H1 (cell line): Measurements from ENCODE around the gene SEPTIN7. TPM values are rescaled to one million over a fixed set of nuclear protein-coding genes. Genes with fewer than 3 reads are reported as not detected.

Experiments used
- CTCF ChIA-PET: fragments of 300-600 bp; sonication (Branson Sonifier 250); formaldehyde crosslinking; loops from one replicate; lab custom pipeline; 2021; ENCODE audit not compliant: partially characterized antibody; lab: Charles Lee
- POLR2A ChIA-PET: fragments of 300-600 bp; sonication (Branson Sonifier 250); formaldehyde crosslinking; loops from one replicate; lab custom pipeline; 2021; ENCODE audit warnings: inconsistent platforms; ENCODE audit not compliant: partially characterized antibody; lab: Charles Lee
- DNase-seq, 2 experiments: peaks; one replicate each; pipeline versions ENCODE4 v3.0.0 to v3.0.0-alpha.2; 2010 to 2022; ENCODE audit warnings: low spot score in 2 of 2, low read depth in 1 of 2, mixed read lengths in 1 of 2
- FAIRE-seq: peaks from 2 replicates; lab custom pipeline; 2011; peaks lifted over from hg19 to GRCh38; lab: Jason Lieb, UNC
- H2AFZ ChIP-seq: 2 replicates; pipeline ENCODE4 v1.8.1; 2012; ENCODE audit warnings: low read length, inconsistent platforms
- H2AK5ac ChIP-seq: 2 replicates; pipeline ENCODE4 v1.6.1; 2013; ENCODE audit warnings: low read depth, low read length
- H2BK120ac ChIP-seq: replicated peaks from 2 replicates; pipeline ENCODE3; 2013; ENCODE audit warnings: low read depth, low read length, inconsistent platforms
- H2BK12ac ChIP-seq: 2 replicates; pipeline ENCODE4 v1.6.1; 2013; ENCODE audit warnings: low read depth, low read length
- H2BK15ac ChIP-seq: 2 replicates; pipeline ENCODE4 v1.6.1; 2013; ENCODE audit warnings: low read length
- H2BK20ac ChIP-seq: 2 replicates; pipeline ENCODE4 v1.6.1; 2013; ENCODE audit warnings: low read length
- H2BK5ac ChIP-seq: 2 replicates; pipeline ENCODE4 v1.6.1; 2013; ENCODE audit warnings: low read depth, low read length
- H3K14ac ChIP-seq: 2 replicates; pipeline ENCODE4 v1.6.1; 2013; ENCODE audit warnings: inconsistent platforms; ENCODE audit not compliant: insufficient read length
- H3K18ac ChIP-seq: 2 replicates; pipeline ENCODE4 v1.6.1; 2013; ENCODE audit warnings: low read length; ENCODE audit errors: extremely low read depth
- H3K23ac ChIP-seq: 2 replicates; pipeline ENCODE4 v1.6.1; 2013; ENCODE audit warnings: inconsistent platforms; ENCODE audit not compliant: insufficient read length
- H3K23me2 ChIP-seq: 2 replicates; pipeline ENCODE4 v1.6.1; 2013; ENCODE audit warnings: low read depth, low read length
- H3K27ac ChIP-seq: 2 replicates; pipeline ENCODE4 v1.6.1; 2011; ENCODE audit warnings: low read depth, low read length, inconsistent platforms
- H3K27me3 ChIP-seq, 4 experiments: replicated peaks in 1 of 4; 1 replicate in 1 of 4; 2 replicates in 3 of 4; pipeline versions ENCODE4 v1.6.1 to v1.8.1; 2011 to 2013; ENCODE audit warnings: low read length in 3 of 4, mild to moderate bottlenecking in 3 of 4, inconsistent platforms in 2 of 4, mixed read lengths in 2 of 4, moderate library complexity in 1 of 4; ENCODE audit not compliant: control insufficient read depth in 3 of 4, insufficient read depth in 3 of 4; ENCODE audit errors: extremely low read depth in 1 of 4
- H3K36me3 ChIP-seq, 4 experiments: 2 replicates each; pipeline versions ENCODE4 v1.6.1 to v1.8.1; 2011 to 2013; ENCODE audit warnings: mild to moderate bottlenecking in 4 of 4, low read length in 3 of 4, moderate library complexity in 2 of 4, control low read depth in 1 of 4, inconsistent platforms in 1 of 4; ENCODE audit not compliant: insufficient read depth in 4 of 4, control insufficient read depth in 2 of 4
- H3K4ac ChIP-seq: replicated peaks from 2 replicates; pipeline ENCODE3; 2013; ENCODE audit warnings: low read length, low read depth, mixed read lengths, inconsistent platforms; ENCODE audit not compliant: insufficient read length
- H3K4me1 ChIP-seq, 4 experiments: replicated peaks in 1 of 4; 1 replicate in 1 of 4; 2 replicates in 3 of 4; pipeline versions ENCODE4 v1.6.1 to v1.8.1; 2011 to 2013; ENCODE audit warnings: low read length in 3 of 4, inconsistent platforms in 2 of 4, mixed read lengths in 1 of 4; ENCODE audit not compliant: insufficient read depth in 4 of 4, control insufficient read depth in 3 of 4
- H3K4me2 ChIP-seq, 2 experiments: 2 replicates each; pipeline versions ENCODE4 v1.6.1 to v1.8.1; 2011 to 2013; ENCODE audit warnings: low read depth in 2 of 2, low read length in 2 of 2, control low read depth in 1 of 2, inconsistent platforms in 1 of 2, mild to moderate bottlenecking in 1 of 2; ENCODE audit not compliant: insufficient read depth in 1 of 2
- H3K4me3 ChIP-seq, 4 experiments: fragments of 200-600, 300-600 bp in 1 of 4; sonication (generic), shearing (Covaris generic), sonication (Bioruptor Twin) in 1 of 4; 2 replicates each; pipeline versions ENCODE4 v1.5.1 to v1.8.1; 2011 to 2016; ENCODE audit warnings: low read length in 4 of 4, low read depth in 3 of 4, control low read depth in 2 of 4, inconsistent platforms in 2 of 4, mild to moderate bottlenecking in 2 of 4, mixed read lengths in 1 of 4, moderate library complexity in 1 of 4; ENCODE audit not compliant: insufficient read depth in 2 of 4; ENCODE audit errors: extremely low read depth in 1 of 4
- H3K56ac ChIP-seq: replicated peaks from 2 replicates; pipeline ENCODE3; 2013; ENCODE audit warnings: low read depth, mild to moderate bottlenecking, mixed read lengths, low read length, inconsistent platforms; ENCODE audit not compliant: insufficient read length
- H3K79me1 ChIP-seq: 2 replicates; pipeline ENCODE4 v1.6.1; 2013; ENCODE audit warnings: low read depth, low read length, control low read depth
- H3K79me2 ChIP-seq, 2 experiments: 2 replicates each; pipeline versions ENCODE4 v1.6.1 to v1.8.1; 2012 to 2013; ENCODE audit warnings: low read length in 2 of 2, mild to moderate bottlenecking in 2 of 2, inconsistent platforms in 1 of 2; ENCODE audit not compliant: insufficient read depth in 2 of 2, control insufficient read depth in 1 of 2
- H3K9ac ChIP-seq, 4 experiments: replicated peaks in 1 of 4; 1 replicate in 1 of 4; 2 replicates in 3 of 4; pipeline versions ENCODE4 v1.6.1 to v1.8.1; 2011 to 2013; ENCODE audit warnings: low read depth in 3 of 4, low read length in 3 of 4, control low read depth in 2 of 4, mild to moderate bottlenecking in 2 of 4, moderate library complexity in 2 of 4, inconsistent platforms in 1 of 4; ENCODE audit errors: extremely low read depth in 1 of 4
- H3K9me3 ChIP-seq, 2 experiments: 2 replicates each; pipeline versions ENCODE4 v1.6.1 to v1.8.1; 2012 to 2013; ENCODE audit warnings: mild to moderate bottlenecking in 2 of 2, moderate library complexity in 2 of 2, control low read depth in 1 of 2, inconsistent platforms in 1 of 2, low read depth in 1 of 2, low read length in 1 of 2, mixed read lengths in 1 of 2; ENCODE audit not compliant: insufficient read depth in 2 of 2
- H4K20me1 ChIP-seq, 2 experiments: replicated peaks in 1 of 2; 2 replicates each; pipeline versions ENCODE3 to v1.8.1; 2011 to 2013; ENCODE audit warnings: inconsistent platforms in 2 of 2, low read length in 2 of 2, mild to moderate bottlenecking in 1 of 2; ENCODE audit not compliant: insufficient read depth in 2 of 2, control insufficient read depth in 1 of 2
- H4K5ac ChIP-seq: 2 replicates; pipeline ENCODE4 v1.6.1; 2013; ENCODE audit warnings: low read length, low read depth, mixed read lengths, inconsistent platforms; ENCODE audit not compliant: insufficient read length
- H4K8ac ChIP-seq: 2 replicates; pipeline ENCODE4 v1.8.0; 2013; ENCODE audit warnings: mild to moderate bottlenecking, moderate library complexity, low read length, inconsistent platforms; ENCODE audit not compliant: insufficient read depth; ENCODE audit errors: extremely low read depth
- H4K91ac ChIP-seq: replicated peaks from 2 replicates; pipeline ENCODE3; 2013; ENCODE audit warnings: low read length, mixed read lengths, inconsistent platforms; ENCODE audit not compliant: insufficient read length
- BRCA1 ChIP-seq: IDR thresholded peaks from 2 replicates; pipeline ENCODE4 v1.6.1; 2012; ENCODE audit warnings: low read depth, low read length, improper control_type of control experiment
- EGR1 ChIP-seq: IDR thresholded peaks from 2 replicates; pipeline ENCODE4 v1.6.1; 2011; ENCODE audit warnings: low read depth, low read length, borderline replicate concordance
- GTF2F1 ChIP-seq: IDR thresholded peaks from 2 replicates; pipeline ENCODE4 v1.6.1; 2012; ENCODE audit warnings: low read depth, low read length, improper control_type of control experiment, borderline replicate concordance
- RBBP5 ChIP-seq: IDR thresholded peaks from 2 replicates; pipeline ENCODE4 v1.7.1; 2012; ENCODE audit warnings: low read depth, mild to moderate bottlenecking, inconsistent platforms, low read length, moderate library complexity, borderline replicate concordance
- WGBS, 2 experiments: shearing (Covaris generic) in 1 of 2; methylation state at CpG; one replicate each; pipeline versions ENCODE4 v1.1.6 to v1.1.7; 2013 to 2015; ENCODE audit warnings: low lambda C conversion rate in 2 of 2, mixed read lengths in 2 of 2, inconsistent platforms in 1 of 2, low coverage in 1 of 2, missing lambda C conversion rate in 1 of 2; ENCODE audit not compliant: insufficient replicate concordance in 2 of 2, insufficient coverage in 1 of 2, insufficient read length in 1 of 2; ENCODE audit errors: extremely low coverage in 1 of 2, missing lambda C conversion rate in 1 of 2; 5-methylcytosine and 5-hydroxymethylcytosine counted together
- polyA plus RNA-seq, 7 experiments: library from polyadenylated mRNA; depleted of rRNA in 3 of 7; stranded (reverse) in 5 of 7; unstranded in 2 of 7; fragments of >200 nt in 5 of 7; fragments of 200-250 nt in 2 of 7; gene quantifications; 1 replicate in 5 of 7; 2 replicates in 1 of 7; 4 replicates in 1 of 7; pipeline versions ENCODE4 v1.2.1 to v1.2.3, GENCODE V29; 2011 to 2013; ENCODE audit warnings: missing spikeins in 2 of 7, mixed read lengths in 2 of 7
- total RNA-seq: library from RNA; stranded (reverse); fragmentation: NEBNext Ultra II Directional; extraction: Animal tissue kit (Norgen Biotek cat#: 25700); gene quantifications from 2 replicates; pipeline ENCODE4 v1.2.1, GENCODE V29; 2021

The SEPTIN7 gene
- total and polyA plus RNA-seq, 2 of the 8 experiments (the other 6 are each of a cell fraction or from before 2014, with no cell fraction given): 85.3 to 183 TPM

GRCh38 chr7:35849158-35849831, 48.4 kb downstream of the SEPTIN7 start:
- H3K36me3 ChIP-seq: peaks cover 0 to 7% (median 2%) of the 10 kb centered on the region in 4 experiments; a peak in 4 of 8 replicates
- H3K4me3 ChIP-seq: no peak overlapping the region
- H3K27me3 ChIP-seq: no peaks in the 10 kb centered on the region
- H2BK20ac ChIP-seq: no peak overlapping the region
- no peak overlapping the region for H3K27ac ChIP-seq
- no peak overlapping the region for H2AFZ ChIP-seq
- peaks cover 6% of the 10 kb centered on the region for H3K79me1 ChIP-seq
- H2AK5ac ChIP-seq: no peak overlapping the region
- FAIRE-seq: no peak
- CTCF ChIA-PET: interaction anchor here (0.6 to 2.4 kb wide), 5 partner anchors 13 to 124 kb away, joined by 3 to 9 read pairs (median 3); partner anchors contain the start of gene SEPTIN7
- POLR2A ChIA-PET: interaction anchor here (1.1 kb wide), 1 partner anchor 49 kb away, joined by 3 read pairs; the partner anchor contains the start of gene SEPTIN7
- H4K91ac ChIP-seq: no peak overlapping the region
- H3K9ac ChIP-seq: no peak overlapping the region
- peaks cover 0 to 2% (median under 1%) of the 10 kb centered on the region in 4 experiments; a peak in 2 of 7 replicates for H3K4me1 ChIP-seq
- no peak overlapping the region for H2BK12ac ChIP-seq
- peaks cover 0 to 3% of the 10 kb centered on the region in 2 experiments for H4K20me1 ChIP-seq
- no peak overlapping the region for H3K14ac ChIP-seq
- peaks cover 0 to 69% of the 10 kb centered on the region in 2 experiments; a peak in 2 of 4 replicates for H3K79me2 ChIP-seq
- no peak overlapping the region for H3K56ac ChIP-seq
- H3K9me3 ChIP-seq: no peaks in the 10 kb centered on the region
- H3K4me2 ChIP-seq: no peak overlapping the region
- no peak overlapping the region for H2BK120ac ChIP-seq
- WGBS, 2 experiments: 80% methylated on average over 7 of the region's 7 CpGs; no CpG with 5 or more reads in 1 of the 2 experiments
- H2BK15ac ChIP-seq: no peak overlapping the region
- H3K23ac ChIP-seq: no peak overlapping the region
- no peaks in the 10 kb centered on the region for H3K23me2 ChIP-seq
- no peak overlapping the region for H2BK5ac ChIP-seq
- no peak overlapping the region for H3K18ac ChIP-seq
- H3K4ac ChIP-seq: no peak overlapping the region
- H4K8ac ChIP-seq: no peak overlapping the region
- DNase-seq: no peak
- H4K5ac ChIP-seq: no peak overlapping the region
- TF ChIP-seq BRCA1 (no peak), RBBP5 (no peak), EGR1 (no peak), GTF2F1 (no peak)
